Stimulated activated memory B cell treated with anti-CD40 and anti-IgM and Interleukin-4, amounts not matched to agents 10 μg/mL and 1 μg/mL and 100 μg/mL, for 72 hours (primary cell): ENCODE measurements around the gene CLDN4.

ENCODE experiments used
- ATAC-seq: fragments of 150-1000 bp; cut with Tn5 transposase; 2 replicates; pipeline ENCODE4 v1.10.0; 2021
- H3K27ac Mint-ChIP-seq: one replicate; pipeline ENCODE4 v1.8.0; 2022; ENCODE audit warnings: mild to moderate bottlenecking, mixed read lengths
- H3K27me3 Mint-ChIP-seq: one replicate; pipeline ENCODE4 v1.8.0; 2022; ENCODE audit warnings: mixed read lengths
- H3K36me3 Mint-ChIP-seq: one replicate; pipeline ENCODE4 v1.8.0; 2022; ENCODE audit warnings: mixed read lengths
- H3K4me1 Mint-ChIP-seq: one replicate; pipeline ENCODE4 v1.8.0; 2022; ENCODE audit warnings: mixed read lengths
- H3K4me3 Mint-ChIP-seq: one replicate; pipeline ENCODE4 v1.8.0; 2022; ENCODE audit warnings: mild to moderate bottlenecking, moderate library complexity, mixed read lengths
- H3K9me3 Mint-ChIP-seq: one replicate; pipeline ENCODE4 v1.8.0; 2022; ENCODE audit warnings: mixed read lengths

The CLDN4 gene

GRCh38 chr7:73871163-73872011, 40.6 kb downstream of the CLDN4 start:
- Mint-ChIP-seq H3K4me3 (no peak overlapping the region), H3K4me1 (no peaks in the 10 kb centered on the region), H3K27ac (no peak overlapping the region), H3K9me3 (peaks cover 3% of the 10 kb centered on the region), H3K36me3 (no peaks in the 10 kb centered on the region), H3K27me3 (peaks cover 29% of the 10 kb centered on the region)
- peak; percentile 22 for ATAC-seq

DNA sequence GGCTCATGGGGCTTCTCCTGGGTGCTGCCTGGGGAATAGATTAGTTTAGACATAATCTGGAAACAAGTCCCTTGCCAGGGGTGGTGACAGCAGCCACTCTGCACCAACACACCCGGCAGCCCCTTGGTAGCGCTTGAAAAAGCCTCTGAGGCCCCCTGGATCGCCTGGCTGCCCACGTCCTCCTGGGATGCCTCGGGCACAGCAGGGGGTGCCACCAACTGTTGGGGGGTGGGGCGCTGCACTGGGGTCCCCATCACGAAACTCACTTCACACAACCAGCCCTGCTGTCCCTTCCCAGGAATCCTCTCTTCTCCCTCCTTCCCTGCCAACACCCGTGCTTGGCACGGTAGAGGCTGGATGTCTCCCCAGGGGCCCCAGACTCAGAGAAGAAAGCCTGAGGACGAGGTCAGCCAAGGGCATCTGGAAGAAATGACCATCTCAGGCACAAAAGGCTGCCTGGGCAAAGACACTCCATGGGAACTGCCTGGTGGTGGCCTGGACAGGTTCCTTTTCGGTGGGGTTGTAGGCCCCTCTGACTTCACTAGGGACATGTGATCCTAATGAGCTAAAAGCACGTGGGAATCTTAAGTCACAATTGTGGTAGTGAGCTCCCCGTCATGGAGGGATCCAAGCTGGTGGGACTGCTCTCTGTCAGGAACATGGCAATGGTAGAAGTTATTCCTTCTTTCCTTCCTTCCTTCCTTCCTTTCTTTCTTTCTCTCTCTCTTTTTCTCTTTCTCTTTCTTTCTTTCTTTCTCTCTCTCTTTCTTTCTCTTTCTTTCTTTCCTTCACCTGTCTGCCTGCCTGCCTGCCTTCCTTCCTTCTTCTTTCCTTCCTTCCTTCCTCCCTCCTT, 41.5 kb downstream of the CLDN4 start:
- Mint-ChIP-seq H3K27ac (no peak overlapping the region), H3K36me3 (no peaks in the 10 kb centered on the region), H3K4me3 (no peak overlapping the region), H3K27me3 (peaks cover 20% of the 10 kb centered on the region), H3K9me3 (no peaks in the 10 kb centered on the region), H3K4me1 (no peaks in the 10 kb centered on the region)
- no peak for ATAC-seq

DNA sequence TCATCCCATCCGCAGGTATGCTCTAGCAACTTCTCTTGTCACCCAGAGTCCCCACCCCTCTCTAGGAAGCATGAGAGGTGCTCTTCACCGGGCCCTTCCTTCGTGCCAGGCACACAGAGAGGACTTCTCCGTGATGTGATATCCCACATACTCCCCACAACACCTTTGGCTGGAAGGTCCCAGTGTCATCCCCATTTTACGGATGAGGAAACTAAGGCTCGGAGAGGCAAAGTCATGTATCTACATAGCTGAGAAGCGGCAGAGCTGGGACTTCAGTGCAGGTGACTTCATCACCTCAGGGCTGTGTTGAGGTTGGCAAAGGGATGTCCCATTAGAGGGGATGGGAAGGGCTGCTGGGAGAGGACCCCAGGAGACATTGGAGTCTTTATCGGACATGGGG, 45.6 kb downstream of the CLDN4 start:
- no peaks in the 10 kb centered on the region for H3K36me3 Mint-ChIP-seq
- ATAC-seq, result no peak
- H3K27me3 Mint-ChIP-seq, result peaks cover 29% of the 10 kb centered on the region
- no peak overlapping the region for H3K27ac Mint-ChIP-seq
- no peaks in the 10 kb centered on the region for H3K9me3 Mint-ChIP-seq
- H3K4me3 Mint-ChIP-seq, result no peak overlapping the region
- no peaks in the 10 kb centered on the region for H3K4me1 Mint-ChIP-seq

GRCh38 chr7:73876973-73877372, 46.2 kb downstream of the CLDN4 start:
- Mint-ChIP-seq H3K27ac (no peak overlapping the region), H3K4me3 (no peak overlapping the region), H3K4me1 (no peaks in the 10 kb centered on the region), H3K27me3 (peaks cover 33% of the 10 kb centered on the region), H3K9me3 (no peaks in the 10 kb centered on the region), H3K36me3 (no peaks in the 10 kb centered on the region)
- ATAC-seq, result no peak

- Mint-ChIP-seq H3K36me3 (no peaks in the 10 kb centered on the region), H3K4me3 (no peak overlapping the region), H3K27ac (no peak overlapping the region), H3K4me1 (peaks cover 5% of the 10 kb centered on the region), H3K9me3 (peaks cover 3% of the 10 kb centered on the region), H3K27me3 (peaks cover 51% of the 10 kb centered on the region)
- ATAC-seq, result no peak
Measured at GRCh38 chr7:73879977-73880681, 49.3 kb downstream of the CLDN4 start.

DNA sequence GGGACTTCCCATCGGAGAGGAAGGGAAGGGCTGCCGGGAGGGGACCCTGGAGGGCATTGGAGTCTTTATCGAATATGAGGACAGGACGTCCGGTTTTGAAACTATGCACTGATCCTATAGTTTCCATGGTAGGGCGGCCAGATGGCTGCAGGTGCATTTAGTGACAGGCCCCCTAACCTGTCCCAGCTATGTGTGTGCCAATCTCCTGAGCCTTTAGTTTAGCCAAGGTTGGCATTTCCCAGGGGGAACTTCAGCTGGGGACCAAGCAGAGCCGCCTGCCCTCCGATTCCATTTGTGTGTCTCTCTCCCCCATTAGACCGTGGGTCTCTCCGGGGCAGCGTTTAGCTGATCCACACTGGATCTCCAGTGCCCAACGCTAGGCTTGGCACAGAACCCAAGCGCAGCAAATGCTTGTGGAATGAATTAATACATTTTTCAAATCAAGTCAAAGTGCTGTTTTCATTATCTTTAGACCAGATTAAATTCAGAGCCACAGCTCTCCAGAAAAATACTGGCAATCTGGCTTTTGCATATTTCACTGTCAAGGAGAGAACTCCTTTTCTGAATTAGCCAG, 50.0 kb downstream of the CLDN4 start:
- H3K27ac Mint-ChIP-seq, result no peak overlapping the region
- peaks cover 6% of the 10 kb centered on the region for H3K4me1 Mint-ChIP-seq
- peaks cover 3% of the 10 kb centered on the region for H3K9me3 Mint-ChIP-seq
- H3K27me3 Mint-ChIP-seq, result peaks cover 56% of the 10 kb centered on the region
- H3K36me3 Mint-ChIP-seq, result no peaks in the 10 kb centered on the region
- no peak overlapping the region for H3K4me3 Mint-ChIP-seq
- ATAC-seq, result no peak

DNA sequence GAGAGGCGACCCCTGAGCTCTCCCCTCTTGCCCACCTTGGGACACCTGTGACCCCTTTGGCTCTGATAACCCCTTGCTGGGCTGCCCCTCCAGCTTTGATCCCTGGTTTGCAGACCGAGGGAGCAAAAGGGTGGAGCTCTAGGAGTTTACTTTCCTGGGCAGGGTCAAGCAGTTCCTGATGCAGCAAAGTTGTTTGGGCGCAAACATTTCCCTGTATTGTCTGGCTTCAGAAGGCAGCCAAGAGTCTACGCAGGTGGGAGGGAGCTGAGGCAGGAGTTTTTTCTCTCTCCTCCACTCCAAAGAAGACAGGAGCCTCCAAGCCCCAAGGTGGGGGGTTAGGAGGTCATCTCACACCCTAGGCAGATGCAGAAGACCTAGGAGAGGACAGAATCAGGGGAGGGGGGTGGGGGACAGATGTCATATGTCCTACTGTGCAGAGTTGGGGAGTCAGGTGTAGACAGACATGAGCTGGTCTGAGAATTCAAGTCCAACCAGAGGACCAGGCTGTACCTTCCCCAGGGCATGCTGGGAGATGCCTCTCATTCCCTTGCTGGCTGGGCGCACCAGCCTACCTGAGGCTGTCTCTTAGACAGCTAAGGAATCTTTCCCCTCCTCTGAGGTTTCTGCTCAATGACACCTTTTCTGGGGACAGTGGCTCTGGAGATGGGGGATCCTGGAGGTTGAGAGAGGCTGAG, 50.7 kb downstream of the CLDN4 start:
- no peak overlapping the region for H3K27ac Mint-ChIP-seq
- peaks cover 63% of the 10 kb centered on the region for H3K27me3 Mint-ChIP-seq
- no peak for ATAC-seq

GRCh38 chr7:73882047-73882402, 51.2 kb downstream of the CLDN4 start:
- Mint-ChIP-seq H3K4me3 (no peak overlapping the region), H3K27me3 (peaks cover 68% of the 10 kb centered on the region), H3K27ac (no peak overlapping the region), H3K36me3 (no peaks in the 10 kb centered on the region), H3K9me3 (peaks cover 3% of the 10 kb centered on the region), H3K4me1 (peaks cover 6% of the 10 kb centered on the region)
- no peak for ATAC-seq

More for the DNA sequence above, 50.7 kb downstream of the CLDN4 start:
- Mint-ChIP-seq H3K9me3 (peaks cover 3% of the 10 kb centered on the region), H3K4me1 (peaks cover 6% of the 10 kb centered on the region), H3K4me3 (no peak overlapping the region), H3K36me3 (no peaks in the 10 kb centered on the region)
